HEK293 (cell line): Measurements from ENCODE around the gene CAMKMT.

Experiments used
- CTCF ChIA-PET: fragments of 350-600 bp; formaldehyde crosslinking; extraction: SDS; loops from one replicate; lab custom pipeline; 2021; ENCODE audit warnings: antibody characterized with exemption; lab: Yijun Ruan, JAX
- POLR2A ChIA-PET: fragments of 300-600 bp; formaldehyde crosslinking; extraction: SDS; loops from one replicate; lab custom pipeline; 2020; ENCODE audit warnings: antibody characterized with exemption, inconsistent platforms; lab: Yijun Ruan, JAX
- H3K27ac ChIP-seq: fragments of 200-500 bp; sonication (Bioruptor generic); 2 replicates; pipeline ENCODE4 v1.5.1; 2014; ENCODE audit warnings: low read depth, low read length, control low read depth, inconsistent platforms; ENCODE audit errors: extremely low read depth
- H3K36me3 ChIP-seq, 2 experiments: fragments of 200-500 bp in 1 of 2; sonication (Bioruptor generic) in 1 of 2; 1 replicate in 1 of 2; 2 replicates in 1 of 2; pipeline ENCODE4 v1.5.1; 2014 to 2017; ENCODE audit warnings: inconsistent platforms in 2 of 2, low read length in 2 of 2; ENCODE audit not compliant: control insufficient read depth in 2 of 2, insufficient read depth in 1 of 2
- H3K4me1 ChIP-seq: fragments of 200-500 bp; sonication (Bioruptor generic); 2 replicates; pipeline ENCODE4 v1.5.1; 2014; ENCODE audit warnings: mild to moderate bottlenecking, low read length, inconsistent platforms; ENCODE audit not compliant: control insufficient read depth, insufficient read depth
- H3K4me3 ChIP-seq: 2 replicates; pipeline ENCODE4 v1.5.1; 2011; ENCODE audit warnings: low read depth, mild to moderate bottlenecking, control low read depth, low read length, moderate library complexity
- H3K9me3 ChIP-seq: fragments of 200-500 bp; sonication (Bioruptor generic); 2 replicates; pipeline ENCODE4 v1.5.1; 2014; ENCODE audit warnings: low read depth, low read length, inconsistent platforms; ENCODE audit not compliant: control insufficient read depth, insufficient read depth
- HOXD13 ChIP-seq: sonication (generic); formaldehyde crosslinking; IDR thresholded peaks from 2 replicates; pipeline ENCODE4 v1.8.0; 2022; ENCODE audit warnings: missing genetic modification reagents, borderline replicate concordance
- KLF10 ChIP-seq: fragments of 450-650 bp; IDR thresholded peaks from 2 replicates; pipeline ENCODE4 v1.5.1; 2018; ENCODE audit warnings: missing biosample characterization, mild to moderate bottlenecking, missing genetic modification characterization
- KLF8 ChIP-seq: fragments of 450-650 bp; formaldehyde crosslinking; IDR thresholded peaks from 2 replicates; pipeline ENCODE4 v1.5.1; 2016; ENCODE audit warnings: missing biosample characterization, missing genetic modification characterization
- MZF1 ChIP-seq: fragments of 450-650 bp; formaldehyde crosslinking; IDR thresholded peaks from 2 replicates; pipeline ENCODE4 v1.5.1; 2017; ENCODE audit warnings: missing biosample characterization, missing genetic modification characterization, borderline replicate concordance
- OVOL3 ChIP-seq: fragments of 450-650 bp; formaldehyde crosslinking; IDR thresholded peaks from 2 replicates; pipeline ENCODE4 v1.5.1; 2016; ENCODE audit warnings: missing biosample characterization, missing genetic modification characterization
- SALL2 ChIP-seq: fragments of 450-650 bp; formaldehyde crosslinking; IDR thresholded peaks from 2 replicates; pipeline ENCODE4 v1.5.0; 2017; ENCODE audit warnings: missing biosample characterization, mild to moderate bottlenecking, missing genetic modification characterization, borderline replicate concordance
- SP7 ChIP-seq: fragments of 450-650 bp; formaldehyde crosslinking; IDR thresholded peaks from 2 replicates; pipeline ENCODE4 v1.5.1; 2016; ENCODE audit warnings: missing biosample characterization, missing genetic modification characterization
- YY1 ChIP-seq: fragments of 450-650 bp; formaldehyde crosslinking; IDR thresholded peaks from 2 replicates; pipeline ENCODE4 v1.5.1; 2018; ENCODE audit warnings: missing biosample characterization, missing genetic modification characterization
- ZEB2 ChIP-seq: fragments of 450-650 bp; formaldehyde crosslinking; IDR thresholded peaks from 2 replicates; pipeline ENCODE4 v1.5.1; 2016; ENCODE audit warnings: missing biosample characterization, missing genetic modification characterization
- ZNF138 ChIP-seq: fragments of 450-650 bp; formaldehyde crosslinking; IDR thresholded peaks from 2 replicates; pipeline ENCODE4 v1.5.1; 2016; ENCODE audit warnings: missing biosample characterization, missing genetic modification characterization, borderline replicate concordance
- ZNF2 ChIP-seq: fragments of 450-650 bp; formaldehyde crosslinking; IDR thresholded peaks from 2 replicates; pipeline ENCODE4 v1.5.1; 2016; ENCODE audit warnings: missing biosample characterization, missing genetic modification characterization
- ZNF274 ChIP-seq, 2 experiments: fragments of 200-500 bp in 1 of 2; fragments of 450-650 bp in 1 of 2; sonication (Bioruptor generic) in 1 of 2; formaldehyde crosslinking in 1 of 2; IDR thresholded peaks; 2 replicates each; pipeline versions ENCODE4 v1.5.1 to v1.6.1; 2014 to 2016; ENCODE audit warnings: borderline replicate concordance in 1 of 2, inconsistent platforms in 1 of 2, low read length in 1 of 2, missing biosample characterization in 1 of 2, missing genetic modification characterization in 1 of 2
- ZNF311 ChIP-seq: fragments of 450-650 bp; formaldehyde crosslinking; IDR thresholded peaks from 2 replicates; pipeline ENCODE4 v1.5.1; 2017; ENCODE audit warnings: missing biosample characterization, missing genetic modification characterization, borderline replicate concordance
- ZNF366 ChIP-seq: fragments of 450-650 bp; formaldehyde crosslinking; conservative IDR thresholded peaks from 2 replicates; pipeline ENCODE4 v1.5.1; 2016; ENCODE audit warnings: missing biosample characterization, missing genetic modification characterization
- ZNF37A ChIP-seq: fragments of 450-650 bp; IDR thresholded peaks from 2 replicates; pipeline ENCODE4 v1.5.1; 2018; ENCODE audit warnings: missing biosample characterization, missing genetic modification characterization
- ZNF473 ChIP-seq: fragments of 450-650 bp; formaldehyde crosslinking; IDR thresholded peaks from 2 replicates; pipeline ENCODE4 v1.5.1; 2017; ENCODE audit warnings: missing biosample characterization, missing genetic modification characterization
- ZNF501 ChIP-seq: fragments of 450-650 bp; formaldehyde crosslinking; IDR thresholded peaks from 2 replicates; pipeline ENCODE4 v1.5.1; 2016; ENCODE audit warnings: missing biosample characterization, missing genetic modification characterization
- ZNF510 ChIP-seq: fragments of 450-650 bp; formaldehyde crosslinking; IDR thresholded peaks from 2 replicates; pipeline ENCODE4 v1.5.1; 2018; ENCODE audit warnings: mild to moderate bottlenecking, missing genetic modification characterization, missing biosample characterization; ENCODE audit not compliant: insufficient replicate concordance
- ZNF518A ChIP-seq: fragments of 450-650 bp; formaldehyde crosslinking; conservative IDR thresholded peaks from 2 replicates; pipeline ENCODE4 v1.5.1; 2016; ENCODE audit warnings: low read depth, missing biosample characterization, missing genetic modification characterization
- ZNF530 ChIP-seq: fragments of 450-650 bp; formaldehyde crosslinking; IDR thresholded peaks from 2 replicates; pipeline ENCODE4 v1.5.1; 2016; ENCODE audit warnings: low read depth, missing biosample characterization, missing genetic modification characterization
- ZNF548 ChIP-seq: fragments of 450-650 bp; formaldehyde crosslinking; IDR thresholded peaks from 2 replicates; pipeline ENCODE4 v1.5.1; 2016; ENCODE audit warnings: missing biosample characterization, missing genetic modification characterization
- ZNF670 ChIP-seq: fragments of 450-650 bp; formaldehyde crosslinking; IDR thresholded peaks from 2 replicates; pipeline ENCODE4 v1.5.1; 2016; ENCODE audit warnings: missing biosample characterization, missing genetic modification characterization, low read depth
- ZNF830 ChIP-seq: fragments of 450-650 bp; IDR thresholded peaks from 2 replicates; pipeline ENCODE4 v1.5.0; 2018; ENCODE audit warnings: missing biosample characterization, missing genetic modification characterization, low read depth, mild to moderate bottlenecking, moderate library complexity
- TF ChIP-seq, protein P1 (sequence below): fragments of 450-650 bp; formaldehyde crosslinking; IDR thresholded peaks from 2 replicates; pipeline ENCODE4 v1.5.1; 2016; ENCODE audit warnings: missing biosample characterization, missing genetic modification characterization
- TF ChIP-seq, protein P2 (sequence below): fragments of 450-650 bp; formaldehyde crosslinking; IDR thresholded peaks from 2 replicates; pipeline ENCODE4 v1.5.1; 2016; ENCODE audit warnings: missing biosample characterization, missing genetic modification characterization

The CAMKMT gene

DNA sequence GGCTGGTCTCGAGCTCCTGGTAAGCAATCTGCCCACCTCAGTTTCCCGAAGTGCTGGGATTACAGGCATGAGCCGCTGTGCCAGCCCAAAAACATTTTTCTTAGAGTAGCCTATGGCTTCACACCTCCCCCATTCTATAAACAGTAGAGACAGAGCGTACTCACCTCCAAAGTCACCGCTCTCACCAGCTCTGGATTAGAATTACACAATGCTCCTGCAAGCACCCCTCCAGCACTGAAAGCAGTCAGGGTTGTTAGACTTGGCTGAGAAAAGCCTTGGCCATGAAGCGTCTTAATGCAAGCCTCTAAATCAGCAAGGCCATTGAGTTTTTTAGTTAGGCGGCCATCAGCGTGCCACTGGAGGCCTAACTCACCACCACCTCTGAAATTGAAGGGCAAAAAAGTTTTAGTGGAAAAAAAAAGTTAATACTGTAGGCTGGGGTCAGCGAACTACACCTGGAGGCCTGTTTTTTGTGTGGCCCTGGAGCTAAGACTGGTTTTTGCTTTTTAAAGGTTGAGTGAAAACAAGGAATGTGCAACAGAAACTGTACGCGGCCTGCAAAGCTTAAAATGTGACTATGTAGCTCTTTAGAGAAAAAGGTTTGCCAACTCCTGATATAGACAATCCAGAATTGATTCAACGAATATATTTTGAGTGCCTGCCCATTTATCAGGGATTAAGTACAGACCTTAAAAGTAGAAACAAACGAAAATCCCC is 35.0 kb upstream of the CAMKMT start:
- Histone ChIP-seq H3K4me3 (no peak overlapping the region), H3K4me1 (no peaks in the 10 kb centered on the region), H3K27ac (no peak overlapping the region), H3K9me3 (no peaks in the 10 kb centered on the region), H3K36me3 (peaks cover 43 to 69% of the 10 kb centered on the region in 2 experiments)
- TF ChIP-seq, protein P1, sequence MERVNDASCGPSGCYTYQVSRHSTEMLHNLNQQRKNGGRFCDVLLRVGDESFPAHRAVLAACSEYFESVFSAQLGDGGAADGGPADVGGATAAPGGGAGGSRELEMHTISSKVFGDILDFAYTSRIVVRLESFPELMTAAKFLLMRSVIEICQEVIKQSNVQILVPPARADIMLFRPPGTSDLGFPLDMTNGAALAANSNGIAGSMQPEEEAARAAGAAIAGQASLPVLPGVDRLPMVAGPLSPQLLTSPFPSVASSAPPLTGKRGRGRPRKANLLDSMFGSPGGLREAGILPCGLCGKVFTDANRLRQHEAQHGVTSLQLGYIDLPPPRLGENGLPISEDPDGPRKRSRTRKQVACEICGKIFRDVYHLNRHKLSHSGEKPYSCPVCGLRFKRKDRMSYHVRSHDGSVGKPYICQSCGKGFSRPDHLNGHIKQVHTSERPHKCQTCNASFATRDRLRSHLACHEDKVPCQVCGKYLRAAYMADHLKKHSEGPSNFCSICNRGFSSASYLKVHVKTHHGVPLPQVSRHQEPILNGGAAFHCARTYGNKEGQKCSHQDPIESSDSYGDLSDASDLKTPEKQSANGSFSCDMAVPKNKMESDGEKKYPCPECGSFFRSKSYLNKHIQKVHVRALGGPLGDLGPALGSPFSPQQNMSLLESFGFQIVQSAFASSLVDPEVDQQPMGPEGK (tag by site-specific recombination), result no peak
- TF ChIP-seq ZNF510 (tag by site-specific recombination) (no peak), ZNF37A (tag by site-specific recombination) (no peak), ZNF530 (tag by site-specific recombination) (no peak), ZNF548 (no peak), ZNF366 (tag by site-specific recombination) (no peak), ZNF473 (tag by site-specific recombination) (no peak), ZNF830 (tag by site-specific recombination) (no peak), YY1 (tag by site-specific recombination) (no peak), SALL2 (no peak), ZNF670 (tag by site-specific recombination) (no peak), ZNF2 (tag by site-specific recombination) (no peak), ZEB2 (no peak), ZNF138 (no peak), ZNF501 (tag by site-specific recombination) (no peak)
- TF ChIP-seq, protein P2, sequence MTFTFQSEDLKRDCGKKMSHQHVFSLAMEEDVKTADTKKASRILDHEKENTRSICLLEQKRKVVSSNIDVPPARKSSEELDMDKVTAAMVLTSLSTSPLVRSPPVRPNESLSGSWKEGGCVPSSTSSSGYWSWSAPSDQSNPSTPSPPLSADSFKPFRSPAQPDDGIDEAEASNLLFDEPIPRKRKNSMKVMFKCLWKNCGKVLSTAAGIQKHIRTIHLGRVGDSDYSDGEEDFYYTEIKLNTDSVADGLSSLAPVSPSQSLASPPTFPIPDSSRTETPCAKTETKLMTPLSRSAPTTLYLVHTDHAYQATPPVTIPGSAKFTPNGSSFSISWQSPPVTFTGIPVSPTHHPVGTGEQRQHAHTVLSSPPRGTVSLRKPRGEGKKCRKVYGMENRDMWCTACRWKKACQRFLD, result no peak
- ChIA-PET CTCF (no interaction called here), POLR2A (no interaction called here)

- CTCF ChIA-PET, result interaction anchor here (1.1 kb wide), 1 partner anchor 14 kb away, joined by 4 read pairs; no protein-coding TSS in a partner anchor
- H3K4me1 ChIP-seq, result no peaks in the 10 kb centered on the region
- peaks cover 29 to 57% of the 10 kb centered on the region in 2 experiments for H3K36me3 ChIP-seq
- H3K27ac ChIP-seq, result no peak overlapping the region
- no peak overlapping the region for H3K4me3 ChIP-seq
- POLR2A ChIA-PET, result interaction anchor here (1.3 kb wide), 1 partner anchor 33 kb away, joined by 4 read pairs; the partner anchor contains the start of genes CAMKMT and PREPL
- H3K9me3 ChIP-seq, result no peaks in the 10 kb centered on the region
- TF ChIP-seq OVOL3 (tag by site-specific recombination) (no peak), HOXD13 (CRISPR knock-in tag) (no peak), ZNF274 (IDR thresholded peaks at IDR 0.05; ENCODE audit: low read length) (no peak), ZNF274 (tag by site-specific recombination; IDR thresholded peaks at IDR 0.05; ENCODE audit: borderline replicate concordance) (no peak), ZNF311 (tag by site-specific recombination) (no peak), SALL2 (no peak), MZF1 (tag by site-specific recombination) (no peak), ZEB2 (no peak), KLF10 (no peak), SP7 (tag by site-specific recombination) (no peak), KLF8 (no peak), ZNF518A (tag by site-specific recombination) (no peak)
- TF ChIP-seq, protein P1 (tag by site-specific recombination), result no peak
Measured at GRCh38 chr2:44328750-44329149, 33.0 kb upstream of the CAMKMT start.
